K562 (cell line): ENCODE results near the gene GJA8. TPM values are rescaled to one million over a fixed set of nuclear protein-coding genes. Genes with fewer than 3 reads are reported as not detected.

Experiments used
- ATAC-seq: fragments of 200-7000 bp; cut with Tn5 transposase; 3 replicates; pipeline ENCODE4 v1.9.1; 2020; ENCODE audit warnings: moderate library complexity
- BruUV-seq: library from RNA; stranded (reverse); fragments of 400-500 nt; replicated peaks from 2 replicates; lab custom pipeline; 2021; lab: Mats Ljungman, UMichigan
- CTCF ChIA-PET: fragments of 300-600 bp; formaldehyde crosslinking; extraction: SDS; loops from one replicate; lab custom pipeline; 2021; ENCODE audit warnings: low intra/inter-chr PET ratio; lab: Yijun Ruan, JAX
- POLR2A ChIA-PET: fragments of 300-600, 350-650 bp; sonication (Branson Sonifier 250); formaldehyde crosslinking; extraction: SDS; loops from one replicate; lab custom pipeline; 2021; ENCODE audit warnings: antibody characterized with exemption, inconsistent platforms; lab: Yijun Ruan, JAX
- DNase-seq, 4 experiments: peaks; one replicate each; pipeline versions ENCODE4 v3.0.0 to v3.0.0-alpha.2; 2011 to 2018; ENCODE audit warnings: low spot score in 3 of 4, mixed read lengths in 3 of 4; ENCODE audit errors: extremely low read depth in 1 of 4
- FAIRE-seq: peaks from 2 replicates; lab custom pipeline; 2011; peaks lifted over from hg19 to GRCh38; lab: Jason Lieb, UNC
- H2AFZ ChIP-seq: 2 replicates; pipeline ENCODE4 v1.6.0; 2011; ENCODE audit warnings: low read depth, low read length, control low read depth, inconsistent platforms
- H3K27ac ChIP-seq: fragments of 200-600 bp; 3 replicates; pipeline ENCODE4 v1.8.0; 2011; ENCODE audit warnings: low read depth, mild to moderate bottlenecking, control low read depth, inconsistent platforms, low read length, moderate library complexity, mixed read lengths; ENCODE audit errors: extremely low read depth
- H3K27me3 ChIP-seq, 2 experiments: fragments of 300-600 bp in 1 of 2; 2 replicates in 1 of 2; 3 replicates in 1 of 2; pipeline versions ENCODE4 v1.6.0 to v1.8.0; 2011; ENCODE audit warnings: inconsistent platforms in 2 of 2, low read length in 2 of 2, mild to moderate bottlenecking in 1 of 2, mixed read lengths in 1 of 2, moderate library complexity in 1 of 2; ENCODE audit not compliant: control insufficient read depth in 2 of 2, insufficient read depth in 2 of 2
- H3K36me3 ChIP-seq: fragments of 300-600 bp; 3 replicates; pipeline ENCODE4 v1.8.0; 2011; ENCODE audit warnings: mild to moderate bottlenecking, low read length, inconsistent platforms; ENCODE audit not compliant: control insufficient read depth, insufficient read depth
- H3K4me1 ChIP-seq, 2 experiments: fragments of 200-600 bp in 1 of 2; replicated peaks in 1 of 2; 2 replicates in 1 of 2; 3 replicates in 1 of 2; pipeline versions ENCODE4 v1.5.1 to v1.8.0; 2011; ENCODE audit warnings: inconsistent platforms in 2 of 2, low read length in 2 of 2, mild to moderate bottlenecking in 1 of 2, mixed read lengths in 1 of 2, moderate library complexity in 1 of 2; ENCODE audit not compliant: control insufficient read depth in 2 of 2, insufficient read depth in 2 of 2
- H3K4me2 ChIP-seq: 2 replicates; pipeline ENCODE4 v1.6.1; 2011; ENCODE audit warnings: low read length, control low read depth, inconsistent platforms, mixed read lengths; ENCODE audit not compliant: insufficient read depth
- H3K4me3 ChIP-seq: fragments of 200-600 bp; sonication (generic), shearing (Covaris generic); 2 replicates; pipeline ENCODE4 v1.5.1; 2016; ENCODE audit warnings: control low read depth, inconsistent platforms
- H3K79me2 ChIP-seq: fragments of 200-600 bp; 3 replicates; pipeline ENCODE4 v1.8.0; 2011; ENCODE audit warnings: low read length, inconsistent platforms; ENCODE audit not compliant: control insufficient read depth, insufficient read depth
- H3K9ac ChIP-seq, 2 experiments: 2 replicates each; pipeline versions ENCODE4 v1.6.0 to v1.6.1; 2011; ENCODE audit warnings: low read depth in 2 of 2, low read length in 2 of 2, control low read depth in 1 of 2, inconsistent platforms in 1 of 2, mild to moderate bottlenecking in 1 of 2, mixed read lengths in 1 of 2; ENCODE audit not compliant: insufficient read depth in 1 of 2
- H3K9me1 ChIP-seq: one replicate; pipeline ENCODE4 v1.6.0; 2011; ENCODE audit warnings: inconsistent platforms, mild to moderate bottlenecking, low read length, moderate library complexity; ENCODE audit not compliant: control insufficient read depth, insufficient read depth
- H3K9me3 ChIP-seq: replicated peaks from 2 replicates; pipeline ENCODE4 v1.5.1; 2011; ENCODE audit warnings: low read depth, low read length, inconsistent platforms; ENCODE audit not compliant: control insufficient read depth, insufficient read depth
- H4K20me1 ChIP-seq: replicated peaks from 2 replicates; pipeline ENCODE4 v1.6.1; 2011; ENCODE audit warnings: low read length, inconsistent platforms, mixed read lengths; ENCODE audit not compliant: control insufficient read depth, insufficient read depth
- C11orf30 ChIP-seq: fragments of 450-650 bp; IDR thresholded peaks from 2 replicates; pipeline ENCODE4 v1.6.1; 2016; ENCODE audit warnings: low read depth, mild to moderate bottlenecking
- CCAR2 ChIP-seq: fragments of 200-400 bp; formaldehyde crosslinking; IDR thresholded peaks from 2 replicates; pipeline ENCODE4 v1.6.1; 2017; ENCODE audit warnings: mild to moderate bottlenecking, low read depth, low read length
- MAFK ChIP-seq: IDR thresholded peaks from 2 replicates; pipeline ENCODE4 v1.6.1; 2011; ENCODE audit warnings: low read length, improper control_type of control experiment
- MTA3 ChIP-seq: fragments of 450-650 bp; formaldehyde crosslinking; IDR thresholded peaks from 2 replicates; pipeline ENCODE4 v1.6.1; 2017; ENCODE audit warnings: mild to moderate bottlenecking, borderline replicate concordance
- NFE2 ChIP-seq: IDR thresholded peaks from 2 replicates; pipeline ENCODE4 v1.6.1; 2014; ENCODE audit warnings: antibody characterized with exemption, low read depth
- ZC3H8 ChIP-seq: fragments of 450-650 bp; IDR thresholded peaks from 2 replicates; pipeline ENCODE4 v1.6.1; 2017
- ZFPM2 ChIP-seq: fragments of 250-450 bp; sonication (Bioruptor Pico); IDR thresholded peaks from 2 replicates; pipeline ENCODE4 v1.5.1; 2022; ENCODE audit warnings: mild to moderate bottlenecking
- ZNF316 ChIP-seq: fragments of 450-650 bp; IDR thresholded peaks from 2 replicates; pipeline ENCODE4 v1.6.1; 2016
- ZZZ3 ChIP-seq: fragments of 450-650 bp; IDR thresholded peaks from 2 replicates; pipeline ENCODE4 v1.6.1; 2016; ENCODE audit warnings: antibody characterized with exemption, mild to moderate bottlenecking, moderate library complexity
- WGBS: fragments of 100-300 bp; shearing (Covaris generic); methylation state at CpG from one replicate; pipeline ENCODE4 v1.1.6; 2016; ENCODE audit warnings: low coverage, mixed read lengths; ENCODE audit not compliant: insufficient coverage; ENCODE audit errors: missing lambda C conversion rate; 5-methylcytosine and 5-hydroxymethylcytosine counted together
- in situ Hi-C: fragments of 300-500 bp; cut with MboI; formaldehyde crosslinking; loops from 4 replicates; pipeline ENCODE4 v1.15.0; 2018; ENCODE audit warnings: inconsistent platforms, mixed read lengths
- intact Hi-C: fragments of 100-400 bp; cut with micrococcal nuclease; formaldehyde crosslinking; loops from 2 replicates; pipeline ENCODE4 v1.14.2; 2022
- polyA plus RNA-seq, 8 experiments: library from polyadenylated mRNA; depleted of rRNA in 4 of 8; stranded (reverse) in 5 of 8; unstranded in 3 of 8; fragments of >200 nt; fragmentation: Nextera tagmentation in 2 of 8; fragmentation: Illumina TruSeq in 1 of 8; extraction: Ambion mirVana in 2 of 8; extraction: Trizol in 1 of 8; gene quantifications; 2 replicates each; pipeline versions ENCODE4 v1.2.1 to v1.2.3, GENCODE V29; 2011 to 2014; ENCODE audit warnings: inconsistent platforms in 1 of 8, missing spikeins in 1 of 8
- total RNA-seq, 7 experiments: library from RNA; depleted of rRNA in 6 of 7; stranded (reverse); fragments of >200 nt in 6 of 7; fragmentation: Illumina TruSeq in 2 of 7; extraction: Trizol in 2 of 7; gene quantifications; 2 replicates each; pipeline versions ENCODE4 v1.2.1 to v1.2.3, GENCODE V29; 2011 to 2021; ENCODE audit warnings: low replicate concordance in 1 of 7
- TF ChIP-seq, protein P1 (sequence below): fragments of 200-800 bp; sonication (Bioruptor generic); IDR thresholded peaks from 2 replicates; pipeline ENCODE4 v1.6.1; 2017; ENCODE audit warnings: missing genetic modification characterization, missing compliant biosample characterization

GJA8 gene
- total and polyA plus RNA-seq, 9 of the 15 experiments (the other 6 are each of a cell fraction or from before 2014, with no cell fraction given): not detected

GRCh38 chr1:147919896-147920295, 17.3 kb downstream of the GJA8 start:
- Histone ChIP-seq H3K4me1 (peaks cover 0 to 5% of the 10 kb centered on the region in 2 experiments; a peak in 3 of 5 replicates), H3K36me3 (no peaks in the 10 kb centered on the region), H3K9me1 (no peaks in the 10 kb centered on the region)
- WGBS: 59% methylated on average over 6 of the region's 6 CpGs
- no peak for DNase-seq
- no peak for TF ChIP-seq ZFPM2 (CRISPR knock-in tag)
- TF ChIP-seq, all 486 proteins: peak for 0
- intact Hi-C loops (no loop called here), in situ Hi-C loops (no loop called here)
- H3K9ac ChIP-seq: no peak overlapping the region
- ChIA-PET POLR2A (no interaction called here), CTCF (no interaction called here)
- no peaks in the 10 kb centered on the region for H4K20me1 ChIP-seq
- no peaks in the 10 kb centered on the region for H3K79me2 ChIP-seq
- H3K27me3 ChIP-seq: peaks cover 0 to 4% of the 10 kb centered on the region in 2 experiments; a peak in 3 of 5 replicates
- no peak overlapping the region for H3K27ac ChIP-seq
- H2AFZ ChIP-seq: no peak overlapping the region
- no peaks in the 10 kb centered on the region for H3K9me3 ChIP-seq
- FAIRE-seq: no peak
- no peak for ATAC-seq
- no peak overlapping the region for H3K4me3 ChIP-seq
- BruUV-seq: no TSS peak
- H3K4me2 ChIP-seq: no peak overlapping the region

DNA sequence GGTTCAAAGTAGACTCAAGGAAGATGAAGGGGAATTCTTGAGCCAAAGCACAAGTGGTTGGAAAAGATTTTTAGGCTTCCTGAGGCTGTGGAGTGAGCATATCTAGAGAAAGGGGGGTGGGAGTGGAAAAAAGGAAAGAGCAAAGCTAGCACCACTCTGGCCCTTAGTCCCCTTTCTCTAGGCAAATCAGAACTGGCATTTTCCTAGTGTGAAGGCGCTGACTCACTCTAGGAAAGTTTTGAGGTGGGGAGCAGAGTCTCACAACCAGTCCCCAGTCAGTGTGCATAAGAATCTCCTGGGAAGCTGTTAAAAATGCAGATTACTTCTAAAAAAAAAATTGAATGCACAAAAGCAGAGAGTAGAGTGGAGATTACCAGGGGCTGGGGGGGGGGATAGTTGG, 22.2 kb downstream of the GJA8 start:
- H2AFZ ChIP-seq: peak overlapping the region; percentile 38; the same call in 1 of the 2 replicates
- H4K20me1 ChIP-seq: no peaks in the 10 kb centered on the region
- ChIA-PET CTCF (no interaction called here), POLR2A (interaction anchor here (1.4 kb wide), 1 partner anchor 32 kb away, joined by 3 read pairs; no protein-coding TSS in a partner anchor)
- ATAC-seq: no peak
- no peaks in the 10 kb centered on the region for H3K9me3 ChIP-seq
- in situ Hi-C loops (no loop called here), intact Hi-C loops (no loop called here)
- H3K4me1 ChIP-seq: peaks cover 0 to 8% of the 10 kb centered on the region in 2 experiments; a peak in 3 of 5 replicates
- peak in 2 of 4 experiments; percentile 4 to 36 for DNase-seq
- H3K9me1 ChIP-seq: no peaks in the 10 kb centered on the region
- no peak overlapping the region for H3K4me2 ChIP-seq
- no peaks in the 10 kb centered on the region for H3K27me3 ChIP-seq
- BruUV-seq: no TSS peak
- H3K36me3 ChIP-seq: no peaks in the 10 kb centered on the region
- FAIRE-seq: no peak
- no peak overlapping the region for H3K27ac ChIP-seq
- H3K9ac ChIP-seq: no peak overlapping the region
- WGBS: 75% methylated on average over 1 of the region's 1 CpG
- H3K79me2 ChIP-seq: peaks cover 11% of the 10 kb centered on the region
- no peak overlapping the region for H3K4me3 ChIP-seq
- TF ChIP-seq, protein P1, sequence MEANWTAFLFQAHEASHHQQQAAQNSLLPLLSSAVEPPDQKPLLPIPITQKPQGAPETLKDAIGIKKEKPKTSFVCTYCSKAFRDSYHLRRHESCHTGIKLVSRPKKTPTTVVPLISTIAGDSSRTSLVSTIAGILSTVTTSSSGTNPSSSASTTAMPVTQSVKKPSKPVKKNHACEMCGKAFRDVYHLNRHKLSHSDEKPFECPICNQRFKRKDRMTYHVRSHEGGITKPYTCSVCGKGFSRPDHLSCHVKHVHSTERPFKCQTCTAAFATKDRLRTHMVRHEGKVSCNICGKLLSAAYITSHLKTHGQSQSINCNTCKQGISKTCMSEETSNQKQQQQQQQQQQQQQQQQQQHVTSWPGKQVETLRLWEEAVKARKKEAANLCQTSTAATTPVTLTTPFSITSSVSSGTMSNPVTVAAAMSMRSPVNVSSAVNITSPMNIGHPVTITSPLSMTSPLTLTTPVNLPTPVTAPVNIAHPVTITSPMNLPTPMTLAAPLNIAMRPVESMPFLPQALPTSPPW: no peak
- TF ChIP-seq ZC3H8 (no peak), ZZZ3 (no peak), CCAR2 (no peak), C11orf30 (peak; percentile 48; the same call in 1 of the 2 replicates), MTA3 (no peak), ZNF316 (peak; percentile 37), NFE2 (peak; percentile 79), MAFK (peak; percentile 22; the same call in 1 of the 2 replicates)
